CD14-positive monocyte (primary cell): ENCODE results near the gene TRPM7. TPM values are rescaled to one million over a fixed set of nuclear protein-coding genes. Genes with fewer than 3 reads are reported as not detected.

Experiments
- DNase-seq, 3 donors: peaks; one replicate each; pipeline ENCODE4 v3.0.0-alpha.2; 2011 to 2022
- H2AFZ ChIP-seq: 2 replicates; pipeline ENCODE4 v1.6.0; 2012; ENCODE audit warnings: mild to moderate bottlenecking, low read depth, low read length, inconsistent platforms; ENCODE audit not compliant: insufficient read depth, poor library complexity, severe bottlenecking
- H3K27ac ChIP-seq, 2 donors: 1 replicate in 1 of 2; 2 replicates in 1 of 2; pipeline ENCODE4 v1.5.1; 2012 to 2013; ENCODE audit warnings: low read length in 2 of 2, control low read depth in 1 of 2, inconsistent platforms in 1 of 2, low read depth in 1 of 2, mild to moderate bottlenecking in 1 of 2
- H3K27me3 ChIP-seq, 2 donors: one replicate each; pipeline versions ENCODE4 v1.6.0 to v1.6.1; 2011 to 2013; ENCODE audit warnings: low read length in 2 of 2; ENCODE audit not compliant: control insufficient read depth in 2 of 2, insufficient read depth in 2 of 2
- H3K36me3 ChIP-seq, 2 donors: replicated peaks in 1 of 2; 1 replicate in 1 of 2; 2 replicates in 1 of 2; pipeline versions ENCODE4 v1.5.1 to v1.6.1; 2012 to 2013; ENCODE audit warnings: low read length in 2 of 2, control low read depth in 1 of 2, inconsistent platforms in 1 of 2, mild to moderate bottlenecking in 1 of 2; ENCODE audit not compliant: insufficient read depth in 2 of 2, control insufficient read depth in 1 of 2
- H3K4me1 ChIP-seq, 2 donors: 1 replicate in 1 of 2; 2 replicates in 1 of 2; pipeline versions ENCODE4 v1.5.1 to v1.6.1; 2012 to 2013; ENCODE audit warnings: low read length in 2 of 2, control low read depth in 1 of 2, inconsistent platforms in 1 of 2, mild to moderate bottlenecking in 1 of 2, moderate library complexity in 1 of 2; ENCODE audit not compliant: insufficient read depth in 2 of 2, control insufficient read depth in 1 of 2
- H3K4me2 ChIP-seq: replicated peaks from 2 replicates; pipeline ENCODE3; 2012; ENCODE audit warnings: low read length, moderate library complexity, mild to moderate bottlenecking; ENCODE audit not compliant: poor library complexity, severe bottlenecking; ENCODE audit errors: extremely low read depth
- H3K4me3 ChIP-seq, 3 experiments: fragments of 200-600 bp in 1 of 3; sonication (generic) in 1 of 3; replicated peaks in 1 of 3; 1 replicate in 2 of 3; 2 replicates in 1 of 3; pipeline ENCODE4 v1.5.1; 2011 to 2013; ENCODE audit warnings: low read length in 3 of 3, mild to moderate bottlenecking in 3 of 3, control low read depth in 2 of 3, low read depth in 2 of 3, inconsistent platforms in 1 of 3, moderate library complexity in 1 of 3
- H3K79me2 ChIP-seq: 2 replicates; pipeline ENCODE4 v1.6.0; 2012; ENCODE audit warnings: mild to moderate bottlenecking, control low read depth, inconsistent platforms, low read length, moderate library complexity; ENCODE audit not compliant: insufficient read depth
- H3K9ac ChIP-seq: 2 replicates; pipeline ENCODE4 v1.6.0; 2017; ENCODE audit warnings: low read length, mild to moderate bottlenecking; ENCODE audit not compliant: insufficient read depth, poor library complexity, severe bottlenecking
- H3K9me3 ChIP-seq, 2 donors: replicated peaks in 1 of 2; 1 replicate in 1 of 2; 2 replicates in 1 of 2; pipeline versions ENCODE4 v1.5.1 to v1.6.1; 2012 to 2013; ENCODE audit warnings: low read length in 2 of 2, control low read depth in 1 of 2; ENCODE audit not compliant: control insufficient read depth in 1 of 2, insufficient read depth in 1 of 2
- H4K20me1 ChIP-seq: 2 replicates; pipeline ENCODE4 v1.6.0; 2012; ENCODE audit warnings: mild to moderate bottlenecking, low read length, control low read depth, moderate library complexity; ENCODE audit not compliant: insufficient read depth
- H3K27ac Mint-ChIP-seq, 7 donors: one replicate each; pipeline ENCODE4 v1.8.0; 2020; ENCODE audit warnings: mild to moderate bottlenecking in 7 of 7, mixed read lengths in 7 of 7, moderate library complexity in 6 of 7, inconsistent platforms in 2 of 7
- H3K27me3 Mint-ChIP-seq, 3 donors: one replicate each; pipeline ENCODE4 v1.8.0; 2021 to 2022; ENCODE audit warnings: low read depth in 3 of 3, mild to moderate bottlenecking in 3 of 3, mixed read lengths in 3 of 3, moderate library complexity in 3 of 3, inconsistent platforms in 1 of 3
- H3K36me3 Mint-ChIP-seq, 2 donors: one replicate each; pipeline ENCODE4 v1.8.0; 2020; ENCODE audit warnings: mixed read lengths in 2 of 2, inconsistent platforms in 1 of 2, mild to moderate bottlenecking in 1 of 2
- H3K4me1 Mint-ChIP-seq: one replicate; pipeline ENCODE4 v1.8.0; 2020; ENCODE audit warnings: mild to moderate bottlenecking, mixed read lengths
- H3K4me3 Mint-ChIP-seq, 2 donors: one replicate each; pipeline ENCODE4 v1.8.0; 2020; ENCODE audit warnings: mild to moderate bottlenecking in 2 of 2, mixed read lengths in 2 of 2, moderate library complexity in 1 of 2
- H3K9me3 Mint-ChIP-seq, 7 donors: one replicate each; pipeline ENCODE4 v1.8.0; 2020 to 2022; ENCODE audit warnings: mixed read lengths in 7 of 7, mild to moderate bottlenecking in 6 of 7, moderate library complexity in 6 of 7, inconsistent platforms in 2 of 7
- CTCF ChIP-seq: fragments of 200-600 bp; IDR thresholded peaks from one replicate; pipeline ENCODE4 v1.8.0; 2022; ENCODE audit warnings: antibody characterized with exemption, mild to moderate bottlenecking
- WGBS: methylation state at CpG from one replicate; pipeline ENCODE4 v1.1.5; 2013; ENCODE audit warnings: missing lambda C conversion rate; ENCODE audit not compliant: insufficient coverage; 5-methylcytosine and 5-hydroxymethylcytosine counted together
- intact Hi-C, 2 donors: fragments of 100-400 bp; cut with micrococcal nuclease; formaldehyde crosslinking; loops; one replicate each; pipeline versions ENCODE4 v1.15.0 to v1.15.1; 2023
- polyA plus RNA-seq, 3 donors: library from polyadenylated mRNA; depleted of rRNA in 1 of 3; unstranded in 2 of 3; stranded (reverse) in 1 of 3; fragments of 300-500 nt in 2 of 3; fragments of >200 nt in 1 of 3; fragmentation: Illumina TruSeq in 2 of 3; gene quantifications; 1 replicate in 2 of 3; 2 replicates in 1 of 3; pipeline ENCODE4 v1.2.3, GENCODE V29; 2012 to 2021

The TRPM7 gene
- polyA plus RNA-seq, 3 donors: 5.5 to 22.4 (median 8.1) TPM

- peaks cover 58 to 81% of the 10 kb centered on the region in 2 donors for H3K36me3 Mint-ChIP-seq
- H3K79me2 ChIP-seq: no peaks in the 10 kb centered on the region
- H3K4me1 ChIP-seq: no peaks in the 10 kb centered on the region
- peaks cover 59 to 92% of the 10 kb centered on the region in 2 donors for H3K36me3 ChIP-seq
- H3K27me3 ChIP-seq: no peaks in the 10 kb centered on the region
- peaks cover 0 to 5% (median 0%) of the 10 kb centered on the region in 7 donors for H3K9me3 Mint-ChIP-seq
- WGBS: no CpG with 5 or more reads among the region's 1 CpG
- intact Hi-C loops: no loop called here
- TF ChIP-seq CTCF: no peak
- no peak overlapping the region for H3K4me3 Mint-ChIP-seq
- H3K4me1 Mint-ChIP-seq: no peaks in the 10 kb centered on the region
- no peaks in the 10 kb centered on the region for H4K20me1 ChIP-seq
- no peak overlapping the region for H3K4me3 ChIP-seq
- no peak overlapping the region for H3K4me2 ChIP-seq
- H3K27ac Mint-ChIP-seq: peak overlapping the region in 1 of 7 donors; percentile 44
- H3K9me3 ChIP-seq: no peaks in the 10 kb centered on the region
- H2AFZ ChIP-seq: no peak overlapping the region
- DNase-seq: no peak
- no peak overlapping the region for H3K9ac ChIP-seq
- no peaks in the 10 kb centered on the region for H3K27me3 Mint-ChIP-seq
- H3K27ac ChIP-seq: no peak overlapping the region
Observed at GRCh38 chr15:50718700-50719125, 32.1 kb upstream of the TRPM7 start.

DNA sequence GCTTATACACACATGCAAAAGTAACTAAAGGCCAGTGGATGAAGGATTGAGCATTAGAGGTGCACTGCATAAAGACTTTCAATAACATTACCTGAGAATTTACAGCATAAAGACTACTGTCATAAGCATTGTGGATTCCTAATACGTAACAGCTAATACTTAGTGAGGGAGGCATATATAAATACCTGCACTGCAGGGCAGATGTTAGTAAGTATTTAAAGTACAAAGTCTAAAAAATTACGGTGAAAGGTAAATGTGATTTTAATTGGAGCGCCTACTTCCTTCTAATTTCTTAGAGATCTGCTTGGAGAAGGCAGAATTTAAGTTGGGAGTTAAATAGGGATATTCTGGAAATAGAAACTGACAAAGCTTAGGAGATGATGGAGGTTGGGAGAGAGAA is 25.4 kb upstream of the TRPM7 start:
- 100% methylated on average over 1 of the region's 3 CpGs for WGBS
- Mint-ChIP-seq H3K27ac (peak overlapping the region in 2 of 7 donors; percentile 42 to 74), H3K4me3 (no peak overlapping the region), H3K4me1 (no peaks in the 10 kb centered on the region), H3K36me3 (peaks cover 41 to 69% of the 10 kb centered on the region in 2 donors), H3K27me3 (no peaks in the 10 kb centered on the region), H3K9me3 (no peaks in the 10 kb centered on the region)
- H3K9me3 ChIP-seq: no peaks in the 10 kb centered on the region
- H3K9ac ChIP-seq: no peak overlapping the region
- no peak overlapping the region for H3K4me3 ChIP-seq
- intact Hi-C loops: no loop called here
- H3K36me3 ChIP-seq: peaks cover 32 to 88% of the 10 kb centered on the region in 2 donors
- no peak overlapping the region for H2AFZ ChIP-seq
- H3K4me2 ChIP-seq: no peak overlapping the region
- peaks cover 6% of the 10 kb centered on the region for H4K20me1 ChIP-seq
- no peak overlapping the region for H3K27ac ChIP-seq
- H3K27me3 ChIP-seq: no peaks in the 10 kb centered on the region
- no peak for TF ChIP-seq CTCF
- H3K4me1 ChIP-seq: no peaks in the 10 kb centered on the region
- H3K79me2 ChIP-seq: no peaks in the 10 kb centered on the region
- DNase-seq: no peak
